HepG2 (cell line): ENCODE measurements around the gene SLC35B2. TPM values are rescaled to one million over a fixed set of nuclear protein-coding genes. Genes with fewer than 3 reads are reported as not detected.

Source experiments
- E2F5 ChIP-seq: sonication (generic); formaldehyde crosslinking; conservative IDR thresholded peaks from 2 replicates; pipeline ENCODE4 v1.4.0; 2020; ENCODE audit warnings: missing genetic modification reagents
- ETS1 ChIP-seq: sonication (generic); formaldehyde crosslinking; IDR thresholded peaks from 2 replicates; pipeline ENCODE4 v1.4.0; 2020; ENCODE audit warnings: missing genetic modification reagents
- JUN ChIP-seq: sonication (generic); formaldehyde crosslinking; IDR thresholded peaks from 2 replicates; pipeline ENCODE4 v1.4.0; 2020; ENCODE audit warnings: mild to moderate bottlenecking, missing genetic modification reagents
- LRRFIP1 ChIP-seq: sonication (generic); formaldehyde crosslinking; conservative IDR thresholded peaks from 2 replicates; pipeline ENCODE4 v1.4.0; 2020; ENCODE audit warnings: missing genetic modification reagents
- MIER2 ChIP-seq: IDR thresholded peaks from 2 replicates; pipeline ENCODE4 v1.6.1; 2016; ENCODE audit warnings: missing biosample characterization, missing genetic modification reagents
- NCOA2 ChIP-seq: sonication (generic); formaldehyde crosslinking; IDR thresholded peaks from 2 replicates; pipeline ENCODE4 v1.8.0; 2022; ENCODE audit warnings: inconsistent platforms
- NFKBIZ ChIP-seq: IDR thresholded peaks from 2 replicates; pipeline ENCODE4 v1.6.1; 2018; ENCODE audit warnings: missing genetic modification reagents, missing compliant biosample characterization
- PATZ1 ChIP-seq: sonication (generic); formaldehyde crosslinking; IDR thresholded peaks from 2 replicates; pipeline ENCODE4 v1.4.0; 2020; ENCODE audit warnings: missing genetic modification reagents
- PHF21A ChIP-seq: sonication (generic); formaldehyde crosslinking; IDR thresholded peaks from 2 replicates; pipeline ENCODE4 v1.5.0; 2020; ENCODE audit warnings: mild to moderate bottlenecking, missing genetic modification reagents
- ZBTB40 ChIP-seq, 2 experiments: fragments of 450-650 bp in 1 of 2; sonication (generic) in 1 of 2; formaldehyde crosslinking in 1 of 2; IDR thresholded peaks; 2 replicates each; pipeline versions ENCODE4 v1.6.1 to v1.8.0; 2016 to 2022; ENCODE audit warnings: antibody characterized with exemption in 1 of 2, mild to moderate bottlenecking in 1 of 2, missing genetic modification reagents in 1 of 2
- ZNF577 ChIP-seq: sonication (generic); formaldehyde crosslinking; IDR thresholded peaks from 2 replicates; pipeline ENCODE4 v1.4.0; 2020; ENCODE audit warnings: mild to moderate bottlenecking, low read depth, missing genetic modification reagents, borderline replicate concordance
- ZNF775 ChIP-seq: sonication (generic); formaldehyde crosslinking; IDR thresholded peaks from 2 replicates; pipeline ENCODE4 v1.4.0; 2020; ENCODE audit warnings: missing genetic modification reagents, mild to moderate bottlenecking, moderate library complexity, borderline replicate concordance
- polyA plus RNA-seq, 8 experiments: library from polyadenylated mRNA; depleted of rRNA in 3 of 8; stranded (reverse) in 7 of 8; unstranded in 1 of 8; fragments of >200 nt; fragmentation: Illumina TruSeq in 4 of 8; extraction: Trizol in 4 of 8; gene quantifications; 2 replicates each; pipeline versions ENCODE4 v1.2.1 to v1.2.3, GENCODE V29; 2011 to 2016; ENCODE audit warnings: low read depth in 4 of 8, missing spikeins in 1 of 8, mixed read lengths in 1 of 8; ENCODE audit not compliant: insufficient read depth in 1 of 8
- total RNA-seq, 5 experiments: library from RNA; depleted of rRNA; stranded (reverse); fragments of >200 nt; fragmentation: Illumina TruSeq; extraction: Trizol; gene quantifications; 2 replicates each; pipeline ENCODE4 v1.2.3, GENCODE V29; 2016; ENCODE audit warnings: low read depth in 1 of 5

Gene SLC35B2
- total and polyA plus RNA-seq, 2 of the 13 experiments (the other 11 are each of a cell fraction or from before 2014, with no cell fraction given), result 61.1 to 148 TPM

GRCh38 chr6:44217332-44218143 lies 39.8 kb downstream of the SLC35B2 start (continued):
- TF ChIP-seq ZBTB40 (IDR thresholded peaks at IDR 0.05), result no peak
- TF ChIP-seq ZBTB40 (CRISPR knock-in tag; IDR thresholded peaks at IDR 0.05), result peak; percentile 78; the same call in 1 of the 2 replicates
- peak; percentile 29; the same call in 1 of the 2 replicates for TF ChIP-seq PATZ1
- no peak for TF ChIP-seq ZNF577 (CRISPR knock-in tag)
- TF ChIP-seq PHF21A, result no peak
- TF ChIP-seq NFKBIZ, result no peak; the same call in 1 of the 2 replicates
- TF ChIP-seq ETS1 (CRISPR knock-in tag), result no peak
- TF ChIP-seq JUN, result no peak
- no peak for TF ChIP-seq MIER2 (CRISPR knock-in tag)
- no peak for TF ChIP-seq ZNF775 (CRISPR knock-in tag)
- no peak for TF ChIP-seq LRRFIP1 (CRISPR knock-in tag)
- no peak for TF ChIP-seq E2F5 (CRISPR knock-in tag)
- TF ChIP-seq NCOA2, result no peak
